NCI-H748 (cell line): ENCODE results near the gene MICALL2.

Experiments
- DNase-seq: peaks from one replicate; lab custom pipeline; 2025; ENCODE audit not compliant: unreplicated experiment; lab: John Stamatoyannopoulos, UW

Gene MICALL2

GRCh38 chr7:1493571-1493970 is 34.3 kb upstream of the MICALL2 start:
- no peak for DNase-seq

GRCh38 chr7:1493129-1493528 is 33.9 kb upstream of the MICALL2 start:
- DNase-seq, result no peak

- DNase-seq, result no peak
These were observed 33.4 kb upstream of the MICALL2 start for GRCh38 chr7:1492640-1493039.

DNA sequence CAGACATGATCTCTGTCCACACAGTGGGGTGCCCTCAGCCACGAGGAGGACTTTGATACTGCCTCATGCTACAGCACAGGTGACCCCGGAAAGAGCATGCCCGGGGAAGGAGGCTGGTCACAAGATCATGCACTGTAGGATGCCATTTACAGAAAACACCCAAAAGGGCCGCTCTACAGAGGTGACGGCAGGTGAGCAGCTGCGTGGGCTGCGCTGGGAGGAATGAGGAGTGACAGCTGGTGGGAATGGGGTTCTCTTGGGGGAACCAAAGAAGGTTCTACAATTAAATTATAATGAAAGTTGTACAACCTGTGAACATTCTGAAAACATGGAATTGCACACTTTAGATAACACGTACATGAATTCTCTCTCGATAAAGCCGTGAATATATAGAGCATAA is 33.0 kb upstream of the MICALL2 start:
- no peak for DNase-seq

- no peak for DNase-seq
These were observed 31.6 kb upstream of the MICALL2 start for GRCh38 chr7:1490837-1491236.

DNA sequence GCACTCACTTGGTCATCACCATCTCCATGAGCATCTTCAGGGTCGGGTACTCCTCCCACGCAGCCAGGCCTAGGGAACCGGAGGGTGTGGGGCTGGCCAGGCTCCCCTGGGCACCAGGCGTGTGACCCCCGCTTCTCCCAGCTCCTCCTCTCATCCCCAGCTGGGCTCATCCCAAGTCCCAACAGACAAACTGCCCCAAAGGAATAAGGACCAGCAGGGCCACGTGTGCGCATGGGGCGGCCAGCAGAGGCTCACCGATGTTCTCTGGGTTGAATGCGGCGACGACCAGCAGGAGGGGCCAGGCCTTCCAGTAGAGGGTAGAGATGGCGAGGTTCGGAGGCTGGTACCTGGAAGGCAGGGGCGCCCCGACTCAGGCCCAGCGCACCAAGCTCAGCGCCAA is 30.1 kb upstream of the MICALL2 start:
- DNase-seq, result no peak

DNA sequence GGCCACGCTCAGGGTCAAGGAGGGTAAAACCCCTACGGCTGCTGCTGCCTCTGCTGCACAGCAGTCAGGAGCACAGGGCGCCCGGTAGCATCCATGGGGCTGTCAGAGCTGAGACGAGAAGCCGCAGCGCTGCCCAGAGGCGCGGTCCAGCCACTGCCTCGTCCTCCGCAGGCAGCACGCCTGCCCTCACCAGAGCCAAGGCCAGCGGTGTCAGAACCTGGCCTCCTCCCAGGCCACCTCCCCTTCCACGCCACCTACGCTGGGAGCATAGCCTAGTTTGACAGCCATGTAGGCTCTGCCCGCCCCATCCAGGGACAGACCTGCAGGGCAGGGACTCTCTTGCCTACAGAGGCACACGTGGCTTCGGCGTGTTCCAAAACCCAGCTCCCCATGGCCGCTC is 28.7 kb upstream of the MICALL2 start:
- no peak for DNase-seq

GRCh38 chr7:1487466-1487865 is 28.2 kb upstream of the MICALL2 start:
- DNase-seq, result no peak

- DNase-seq, result no peak
These were observed 27.3 kb upstream of the MICALL2 start for GRCh38 chr7:1486571-1486970.

DNA sequence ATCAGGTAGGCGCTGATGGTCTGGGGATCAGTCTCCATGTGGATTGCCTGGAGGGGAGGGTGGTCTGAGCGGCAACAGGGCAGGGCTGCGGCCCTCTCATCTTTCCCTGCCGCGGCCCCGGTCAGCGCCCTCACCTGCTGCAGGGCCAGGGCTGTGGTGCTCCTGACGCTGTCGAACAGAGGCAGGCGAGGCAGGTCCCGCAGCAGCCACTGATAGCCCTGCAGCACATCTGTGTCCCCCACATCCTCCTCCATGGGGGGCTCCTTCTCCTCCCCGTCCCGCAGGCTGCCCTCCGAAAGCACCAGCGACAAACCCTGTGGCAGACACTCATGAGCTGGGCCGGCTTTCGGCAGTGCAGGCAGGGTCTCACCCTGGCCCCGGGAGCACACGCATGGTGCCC is 25.9 kb upstream of the MICALL2 start:
- DNase-seq, result no peak

DNA sequence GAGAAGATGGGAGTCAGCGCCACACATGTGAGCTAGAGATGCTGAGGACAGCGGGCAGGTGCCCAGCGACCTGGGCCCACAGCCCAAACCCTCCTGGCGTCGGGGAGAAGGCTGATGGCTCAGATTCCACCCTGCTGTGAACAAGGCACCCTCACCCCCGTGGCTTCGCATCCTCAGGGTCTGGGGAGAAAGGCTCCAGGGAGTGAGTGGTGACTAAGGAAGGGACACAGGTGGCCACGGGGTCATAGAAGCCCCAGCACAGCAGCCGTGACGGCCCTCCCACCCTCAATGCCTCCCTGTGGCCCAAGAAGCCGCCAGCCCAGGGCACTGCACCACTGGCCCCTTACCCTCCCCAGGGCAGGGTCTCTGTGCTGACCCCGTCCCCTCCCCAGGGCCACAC is 25.3 kb upstream of the MICALL2 start:
- DNase-seq, result no peak

GRCh38 chr7:1483536-1484505 is 24.6 kb upstream of the MICALL2 start:
- DNase-seq, result no peak

DNA sequence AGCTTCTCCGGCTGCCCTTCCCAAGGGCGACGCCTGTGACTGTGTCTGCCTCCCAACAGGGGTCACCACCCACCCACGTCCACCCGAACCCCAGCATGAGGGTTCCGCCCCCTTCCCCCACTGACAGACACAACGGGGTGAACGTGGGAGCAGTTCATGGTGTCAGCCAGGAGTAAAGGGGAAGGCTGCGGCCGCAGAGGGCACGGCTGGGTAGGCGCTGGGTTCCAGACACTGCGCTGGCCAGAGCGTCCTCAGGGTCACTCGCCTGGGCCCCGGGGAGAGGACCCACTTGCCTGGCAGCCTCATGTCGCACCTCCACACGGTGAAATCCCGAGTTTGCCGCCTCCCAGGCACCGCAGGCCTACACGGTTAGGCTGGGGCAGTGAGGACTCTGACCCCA is 23.8 kb upstream of the MICALL2 start:
- DNase-seq, result no peak

DNA sequence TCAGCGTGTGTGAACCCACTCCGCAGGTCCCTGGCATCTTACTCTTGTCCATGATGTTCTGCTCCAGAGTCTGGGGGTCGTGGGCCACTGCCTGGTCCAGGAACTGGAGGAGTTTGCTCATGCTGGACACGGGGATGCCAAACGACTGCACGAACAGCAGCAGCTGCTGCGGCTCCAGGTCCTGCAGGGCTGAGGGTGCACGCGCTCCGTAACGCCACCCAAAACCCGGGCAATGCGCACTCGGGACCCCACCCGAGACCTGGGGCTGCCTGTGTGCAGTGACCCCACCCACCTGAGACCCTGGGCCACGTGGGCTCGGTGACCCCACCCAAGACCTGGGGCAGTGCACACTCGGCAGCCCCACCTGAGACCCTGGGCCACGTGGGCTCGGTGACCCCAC is 22.0 kb upstream of the MICALL2 start:
- DNase-seq, result no peak

GRCh38 chr7:1480670-1481069 is 21.4 kb upstream of the MICALL2 start:
- DNase-seq, result no peak

- no peak for DNase-seq
These were observed 20.0 kb upstream of the MICALL2 start for GRCh38 chr7:1479287-1479686.

DNA sequence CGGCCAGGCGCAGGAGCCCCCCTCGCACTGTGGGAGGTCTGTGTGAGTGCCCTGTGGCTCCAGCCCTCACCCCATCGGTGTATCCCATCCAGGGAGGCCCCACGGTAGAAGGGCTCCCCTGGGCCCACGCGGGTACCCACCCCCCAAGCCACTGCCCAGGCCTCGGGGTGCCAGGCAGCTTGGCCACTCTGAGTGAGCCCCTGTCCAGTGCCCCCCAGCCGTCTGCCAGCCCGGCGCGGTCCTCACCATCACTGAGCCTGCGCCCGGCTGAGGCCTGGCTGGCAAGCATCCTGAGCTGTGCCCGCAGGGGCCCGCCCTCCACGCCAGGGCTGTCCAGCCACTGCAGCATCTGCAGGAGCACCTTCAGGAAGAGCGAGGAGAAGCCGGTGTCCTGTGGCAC is 19.2 kb upstream of the MICALL2 start:
- no peak for DNase-seq

- DNase-seq, result no peak
These were observed 17.6 kb upstream of the MICALL2 start for GRCh38 chr7:1476859-1477258.

DNA sequence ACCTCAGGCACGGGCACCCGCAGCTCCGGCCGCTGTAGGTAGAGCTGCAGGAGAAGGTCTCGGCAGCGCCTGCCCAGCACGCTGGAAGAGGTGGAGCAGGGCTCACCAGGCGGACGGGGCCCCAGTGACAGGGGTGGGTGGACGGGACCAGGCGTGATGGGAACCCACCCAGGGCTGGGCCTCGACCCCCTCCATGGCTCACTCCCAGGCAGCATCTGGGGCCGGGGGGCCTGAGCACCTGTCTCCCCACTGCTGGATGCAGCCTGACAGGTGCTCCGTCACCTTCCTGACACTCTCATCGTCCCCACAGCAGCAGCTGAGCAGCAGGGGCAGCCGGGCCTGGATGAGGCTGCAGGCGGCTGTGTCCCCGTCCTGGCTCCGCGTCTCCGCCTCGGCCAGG is 16.7 kb upstream of the MICALL2 start:
- no peak for DNase-seq

DNA sequence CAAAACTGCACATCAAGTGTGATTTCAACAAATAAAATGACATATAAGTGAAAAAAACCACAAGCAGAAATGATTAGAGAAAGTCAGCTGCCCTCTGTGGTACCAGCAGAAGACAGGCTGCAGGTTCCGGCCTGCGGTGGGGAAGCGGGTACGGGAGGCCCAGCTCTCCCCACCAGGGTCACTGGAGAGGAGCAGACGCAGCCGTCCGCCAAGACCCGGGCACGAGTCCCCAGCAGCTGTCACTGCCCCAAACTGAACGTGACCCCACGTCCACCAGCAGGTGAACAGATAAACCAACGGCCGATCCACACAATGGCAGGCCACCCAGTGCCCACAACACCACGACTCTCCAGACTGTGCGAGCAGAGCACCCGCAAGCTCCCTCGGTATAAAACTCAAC is 16.1 kb upstream of the MICALL2 start:
- DNase-seq, result no peak

GRCh38 chr7:1474736-1475135 is 15.5 kb upstream of the MICALL2 start:
- DNase-seq, result no peak

- DNase-seq, result peak; percentile 81
These were observed 14.7 kb upstream of the MICALL2 start for GRCh38 chr7:1473864-1474512.
